NCI-H774 (cell line): Measurements from ENCODE around the gene PBLD.
"Not testable (repeated sequence)": the region's sequence is repeated elsewhere in the genome, so short reads cannot be mapped to it uniquely, and the experiment has no call there.

Experiments used
- DNase-seq: peaks from one replicate; lab custom pipeline; 2025; lab: John Stamatoyannopoulos, UW

The PBLD gene

DNA sequence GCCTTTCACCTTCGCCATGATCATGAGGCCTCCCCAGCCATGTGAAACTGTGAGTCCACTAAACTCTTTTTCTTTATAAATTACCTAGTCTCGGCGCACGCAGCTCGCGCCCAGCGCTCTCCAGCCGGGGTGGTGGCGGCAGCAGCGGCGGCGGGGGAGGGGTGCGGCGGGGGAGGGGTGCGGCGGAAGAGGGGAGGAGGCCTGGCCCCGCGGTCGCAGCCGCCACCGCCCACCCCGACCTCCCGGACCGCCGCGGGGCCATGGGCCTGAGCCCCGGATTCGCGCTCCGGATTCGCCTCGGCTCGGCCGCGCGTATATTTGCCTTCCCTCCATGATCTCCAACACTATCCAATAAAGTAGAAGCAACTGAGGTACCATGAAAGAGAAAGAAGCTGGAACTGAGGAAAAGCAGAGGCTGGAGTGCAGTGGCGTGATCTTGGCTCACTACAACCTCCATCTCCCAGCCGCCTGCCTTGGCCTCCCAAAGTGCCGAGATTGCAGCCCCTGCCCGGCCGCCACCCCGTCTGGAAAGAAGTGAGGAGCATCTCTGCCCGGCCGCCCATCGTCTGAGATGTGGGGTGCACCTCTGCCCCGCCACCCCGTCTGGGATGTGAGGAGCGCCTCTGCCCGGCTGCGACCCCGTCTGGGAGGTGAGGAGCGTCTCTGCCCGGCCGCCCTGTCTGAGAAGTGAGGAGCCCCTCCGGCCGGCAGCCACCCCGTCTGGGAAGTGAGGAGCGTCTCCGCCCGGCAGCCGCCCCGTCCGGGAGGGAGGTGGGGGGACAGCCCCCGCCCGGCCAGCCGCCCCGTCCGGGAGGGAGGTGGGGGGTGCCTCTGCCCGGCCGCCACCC, 53.6 kb downstream of the PBLD start:
- DNase-seq: not testable (repeated sequence)

DNA sequence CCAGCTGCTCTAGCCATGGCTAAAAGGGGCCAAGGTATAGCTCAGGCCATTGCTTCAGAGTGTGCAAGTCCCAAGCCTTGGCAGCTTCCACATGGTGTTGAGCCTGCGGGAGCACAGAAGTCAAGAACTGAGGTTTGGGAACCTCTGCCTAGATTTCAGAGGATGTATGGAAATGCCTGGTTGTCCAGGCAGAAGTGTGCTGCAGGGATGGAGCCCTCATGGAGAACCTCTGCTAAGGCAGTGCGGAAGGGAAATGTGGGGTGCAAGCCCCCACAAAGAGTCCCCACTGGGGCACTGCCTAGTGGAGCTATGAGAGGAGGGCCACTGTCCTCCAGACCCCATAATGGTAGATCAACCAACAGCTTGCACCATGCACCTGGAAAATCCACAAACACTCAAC, 54.9 kb downstream of the PBLD start:
- not testable (repeated sequence) for DNase-seq

DNA sequence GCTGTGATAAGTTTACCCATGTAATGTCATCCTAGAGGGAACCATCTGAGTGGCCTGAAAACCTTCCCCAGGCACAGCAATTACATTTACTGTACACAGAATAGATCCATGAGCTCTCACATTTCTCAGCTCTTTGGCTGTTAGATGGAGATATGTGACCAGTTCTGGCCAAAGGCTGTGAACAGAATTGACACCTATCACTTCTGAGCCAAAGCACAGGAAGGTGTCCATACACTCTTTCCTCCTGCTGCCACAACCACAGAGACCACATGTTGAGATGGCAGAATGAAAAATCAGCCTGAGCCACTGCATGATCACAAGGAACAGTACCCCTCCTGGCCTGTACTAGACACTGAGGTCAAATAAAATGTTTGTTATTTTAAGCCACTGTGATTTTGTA, 56.5 kb downstream of the PBLD start:
- no peak for DNase-seq

DNA sequence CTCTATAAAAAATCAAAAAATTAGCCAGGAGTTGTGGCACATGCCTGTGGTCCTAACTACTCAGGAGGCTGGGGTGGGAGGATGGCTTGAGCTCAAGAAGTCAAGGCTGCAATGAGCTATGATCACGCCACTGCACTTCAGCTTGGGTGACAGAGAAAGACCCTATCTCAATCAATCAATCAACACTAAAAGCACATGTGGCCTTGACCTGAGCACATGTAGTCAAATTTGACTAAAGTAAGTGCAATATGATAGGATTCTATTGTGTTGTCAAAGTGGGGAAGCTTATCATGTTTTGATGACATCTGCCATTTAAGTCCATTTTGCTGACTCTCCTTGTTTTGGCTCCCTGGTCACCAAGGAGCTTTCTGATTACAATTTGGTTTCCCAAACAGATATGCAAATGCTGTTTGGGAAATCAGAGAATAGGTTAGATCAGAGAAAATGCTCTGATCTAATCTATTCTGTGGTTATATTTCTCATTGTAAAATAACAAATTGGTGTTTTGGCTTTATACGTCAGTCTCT, 57.1 kb downstream of the PBLD start:
- no peak for DNase-seq

DNA sequence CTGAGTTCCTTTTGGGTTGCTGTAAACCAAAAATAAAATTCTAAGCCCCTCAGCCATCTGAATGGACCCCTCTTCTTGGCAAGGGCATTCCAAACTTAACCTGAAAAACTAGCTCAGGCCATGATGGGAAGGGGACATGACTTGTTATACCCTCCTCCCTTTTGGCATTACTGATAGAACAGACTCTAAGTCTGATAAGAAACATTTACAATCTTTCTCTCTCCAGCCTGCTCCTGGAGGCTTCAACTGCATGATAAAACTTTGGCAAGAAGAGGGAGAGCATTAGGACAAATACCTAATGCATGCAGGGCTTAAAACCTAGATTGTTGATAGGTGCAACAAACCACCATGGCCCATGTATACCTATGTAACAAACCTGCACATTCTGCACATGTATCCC, 59.9 kb downstream of the PBLD start:
- DNase-seq: no peak

DNA sequence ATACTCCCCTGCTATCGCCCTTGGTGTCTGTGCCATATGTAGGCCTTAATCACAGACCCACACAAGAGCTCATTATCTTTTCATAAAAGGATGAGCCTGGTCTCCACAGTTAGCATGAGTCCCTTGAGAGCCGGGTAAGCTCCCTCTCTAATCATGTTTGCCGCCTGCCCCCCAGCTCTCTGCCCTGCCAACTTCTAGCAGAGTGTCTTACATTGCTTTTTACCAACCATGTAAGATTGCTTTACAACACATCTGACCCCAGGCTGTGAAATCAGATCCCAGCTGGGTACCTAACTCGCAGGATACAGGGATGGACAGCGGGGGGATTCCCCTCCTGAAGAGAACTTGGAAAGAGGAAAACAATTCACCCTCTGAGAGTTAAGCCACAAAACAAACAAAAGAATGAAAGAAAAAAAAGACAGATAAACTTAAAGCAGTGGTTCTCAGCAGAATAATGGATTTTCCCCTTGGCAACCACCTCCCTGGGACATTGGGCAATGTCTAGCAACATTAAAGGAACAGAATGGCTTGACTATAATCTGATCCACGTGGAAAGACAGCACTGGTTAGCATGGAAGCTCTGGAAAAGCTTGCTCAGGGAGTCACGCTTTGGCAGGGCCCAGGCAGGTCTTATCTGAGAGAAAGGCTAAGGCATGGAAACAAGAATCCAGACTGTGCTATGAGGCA, 61.4 kb downstream of the PBLD start:
- DNase-seq: no peak

DNA sequence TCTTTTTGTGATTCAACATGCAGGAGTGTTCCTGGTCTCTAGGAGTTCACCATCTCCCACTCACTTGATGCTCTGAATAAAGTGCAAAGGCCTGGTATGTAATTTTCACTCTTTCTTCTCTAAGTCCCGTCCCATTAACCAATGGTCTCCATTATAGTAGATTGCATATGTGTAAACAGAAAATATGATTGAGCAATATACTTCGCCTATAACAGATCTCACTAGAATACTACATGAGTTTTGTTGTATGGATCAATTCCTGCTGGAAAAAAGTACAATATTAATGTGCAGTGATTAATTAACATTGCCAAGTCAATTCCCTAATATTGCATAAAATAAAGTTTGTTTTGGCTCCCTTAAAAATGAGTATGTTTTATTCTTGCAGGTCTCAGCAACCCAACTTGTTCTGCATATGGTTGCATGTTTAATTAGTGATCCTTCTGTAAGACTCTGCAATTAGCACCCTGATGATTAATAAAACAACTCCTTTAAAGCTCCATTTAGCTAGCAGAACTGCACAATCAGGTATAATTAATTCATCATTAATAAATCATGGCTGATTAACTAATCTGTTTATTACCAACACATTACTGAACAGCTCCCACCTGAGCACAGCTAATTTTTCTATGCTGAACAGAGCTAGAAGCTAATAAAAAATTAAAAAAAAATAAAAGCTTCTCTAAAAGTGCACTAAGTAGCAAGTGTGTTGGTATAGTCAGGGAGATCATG, 63.0 kb downstream of the PBLD start:
- DNase-seq: no peak

DNA sequence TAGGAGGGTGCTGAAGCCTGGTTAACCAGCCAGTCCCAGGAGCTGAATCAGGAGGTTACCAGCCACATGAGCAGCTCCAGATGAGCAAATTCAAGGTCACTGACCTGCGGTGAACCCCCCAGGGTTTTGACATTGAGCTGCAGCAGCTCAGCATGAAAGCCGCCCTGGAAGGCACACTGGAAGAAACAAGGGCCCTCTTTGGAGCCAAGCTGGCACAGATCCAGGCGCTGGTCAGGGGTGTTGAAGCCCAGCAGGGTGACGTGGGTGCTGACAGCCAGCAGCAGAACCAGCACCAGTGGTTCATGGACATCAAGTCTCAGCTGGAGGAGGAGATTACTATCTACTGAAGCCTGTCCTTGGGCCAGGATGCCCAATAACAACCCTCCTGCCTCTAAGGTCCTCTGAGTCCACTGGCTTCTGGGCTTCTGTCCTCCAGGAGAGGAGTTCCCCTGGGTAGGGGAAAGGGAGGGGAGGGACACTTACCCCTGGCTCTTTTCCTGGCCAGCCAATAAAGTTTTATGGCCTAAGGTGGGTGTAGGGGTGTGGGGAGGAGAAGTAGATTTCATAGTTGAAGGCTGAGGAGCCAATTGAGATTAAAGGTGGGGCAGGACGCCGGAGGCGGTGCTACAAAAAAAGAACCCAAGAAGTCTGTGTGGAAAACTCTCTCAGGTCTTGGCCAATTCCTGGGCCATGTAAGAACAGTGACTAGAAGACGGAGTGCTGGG, 71.4 kb downstream of the PBLD start:
- DNase-seq: no peak

DNA sequence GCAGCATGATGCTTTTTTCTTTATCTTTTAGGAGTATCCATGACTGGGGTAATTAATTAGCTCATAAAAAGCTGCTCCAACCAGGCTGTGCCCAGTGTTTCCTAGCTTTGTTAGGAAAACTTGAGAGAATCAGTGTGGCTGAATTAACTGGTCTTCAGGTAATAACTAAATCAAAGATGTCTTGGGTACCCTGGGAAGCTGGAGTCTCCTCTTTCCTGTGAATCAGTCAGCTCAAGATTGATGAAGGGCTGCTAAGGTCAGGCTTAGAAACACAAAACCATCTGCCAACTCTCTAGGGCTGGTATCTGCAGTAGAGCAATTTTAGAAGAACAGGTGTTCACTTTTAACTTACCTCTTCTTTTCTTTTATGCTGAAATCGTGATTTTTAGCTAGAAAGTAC, 79.4 kb downstream of the PBLD start:
- no peak for DNase-seq

DNA sequence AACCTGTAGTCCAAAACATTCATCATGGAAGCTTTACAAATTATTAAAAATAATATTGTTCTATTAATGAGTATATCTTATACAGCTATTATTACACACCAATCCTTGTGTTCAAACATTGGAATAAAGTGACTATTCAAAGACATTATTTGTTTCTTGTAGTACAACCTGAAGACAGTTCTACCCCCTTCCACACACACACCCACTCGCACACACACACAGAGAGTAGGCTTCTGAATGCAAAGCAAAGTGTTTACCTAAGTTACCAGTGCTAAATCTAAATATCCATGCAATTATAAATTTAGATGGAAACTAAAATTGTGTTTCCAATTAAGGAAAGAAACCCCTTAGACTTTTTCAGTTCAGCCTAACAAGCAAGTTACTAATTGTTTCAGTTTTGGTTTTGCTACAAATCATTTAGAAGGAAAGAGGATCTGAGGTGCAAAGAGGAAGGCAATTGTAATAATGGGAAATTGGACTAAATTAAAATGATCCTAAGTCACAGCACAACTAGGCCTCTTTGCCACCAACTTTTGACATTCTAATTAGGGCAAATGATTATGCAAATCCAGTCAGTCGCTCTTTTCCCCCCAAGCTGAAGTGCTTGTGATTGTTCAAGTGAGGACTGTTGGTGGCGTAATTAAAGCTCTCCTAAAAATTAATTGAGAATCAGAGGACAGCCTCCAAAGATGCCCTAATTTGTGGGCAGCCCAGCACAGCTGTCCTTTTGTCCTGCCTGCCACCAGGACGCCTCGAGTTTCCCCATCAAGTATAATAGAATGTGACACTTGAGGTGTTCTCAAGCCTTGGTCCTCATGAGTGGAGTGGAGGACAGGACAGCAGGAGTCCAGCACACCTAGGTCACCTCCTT, 80.9 kb downstream of the PBLD start:
- no peak for DNase-seq

DNA sequence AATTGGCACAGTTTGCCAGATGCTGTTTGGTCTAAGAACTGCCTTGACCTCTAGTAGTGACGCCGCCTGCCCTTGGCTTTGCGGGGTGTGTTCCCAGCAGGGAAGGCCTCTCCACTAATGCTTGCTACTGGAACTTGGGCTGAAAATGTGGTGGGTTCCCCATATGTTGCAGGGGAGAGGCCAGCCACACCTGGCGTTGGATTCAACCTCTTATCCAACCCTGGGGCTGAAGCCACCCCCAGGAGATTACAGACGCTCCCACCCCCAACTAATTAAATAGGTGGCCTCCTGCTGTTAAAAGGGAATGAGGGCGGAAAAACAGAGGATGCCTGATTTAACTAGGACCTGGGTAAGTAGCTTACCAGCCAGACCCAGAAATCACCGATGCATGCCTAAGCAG, 81.6 kb downstream of the PBLD start:
- no peak for DNase-seq

DNA sequence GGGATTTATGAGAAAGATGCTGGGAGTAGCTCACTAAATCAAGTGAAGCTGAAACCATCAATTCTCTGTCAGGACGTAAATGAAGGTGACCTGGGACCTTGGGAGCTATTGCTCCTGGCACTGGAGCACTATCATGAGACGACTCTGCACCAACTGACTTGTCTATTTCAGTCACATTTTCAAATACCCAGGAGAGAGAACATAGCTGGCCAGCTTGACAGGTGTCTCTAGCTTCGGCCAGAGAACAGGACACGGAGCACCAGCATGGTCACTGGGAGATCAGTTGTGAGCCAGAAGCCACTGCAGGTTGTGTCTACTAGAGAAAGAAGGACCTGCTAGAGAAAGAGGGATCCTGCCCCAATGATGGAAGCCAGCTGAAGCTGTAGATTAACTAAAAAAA, 83.4 kb downstream of the PBLD start:
- DNase-seq: no peak

DNA sequence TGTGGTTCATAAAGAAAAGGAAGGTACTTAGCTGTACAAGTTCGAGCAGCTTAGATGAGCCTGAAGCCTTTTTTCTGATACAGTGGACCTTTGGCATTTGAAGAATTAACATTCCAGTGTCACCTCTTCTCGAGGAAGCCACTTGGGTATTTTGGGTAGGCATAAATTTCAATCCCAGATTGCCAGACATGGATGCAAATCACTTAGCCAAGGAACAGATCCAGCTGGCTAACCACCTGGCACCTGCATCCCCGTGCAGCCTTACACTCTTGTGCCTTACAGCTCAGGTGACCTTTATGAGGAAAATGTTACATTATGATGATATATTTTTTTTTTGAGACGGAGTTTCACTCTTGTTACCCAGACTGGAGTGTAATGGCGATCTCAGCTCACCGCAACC, 84.8 kb downstream of the PBLD start:
- no peak for DNase-seq

DNA sequence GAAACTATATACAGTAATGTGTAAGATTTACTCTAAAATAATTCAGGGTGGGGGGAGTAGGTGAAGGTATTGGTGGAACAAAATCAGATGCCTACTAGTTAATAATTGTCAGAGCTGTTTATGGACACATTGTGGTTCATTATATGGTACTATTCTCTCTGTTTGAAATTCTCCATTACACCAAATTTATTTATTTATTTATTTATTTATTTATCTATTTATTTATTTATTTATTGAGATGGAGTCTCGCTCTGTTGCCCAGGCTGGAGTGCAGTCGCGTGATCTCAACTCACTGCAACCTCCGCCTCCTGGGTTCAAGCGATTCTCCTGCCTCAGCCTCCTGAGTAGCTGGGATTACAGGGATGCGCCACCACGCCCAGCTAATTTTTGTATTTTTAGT, 86.3 kb downstream of the PBLD start:
- DNase-seq: not testable (repeated sequence)

DNA sequence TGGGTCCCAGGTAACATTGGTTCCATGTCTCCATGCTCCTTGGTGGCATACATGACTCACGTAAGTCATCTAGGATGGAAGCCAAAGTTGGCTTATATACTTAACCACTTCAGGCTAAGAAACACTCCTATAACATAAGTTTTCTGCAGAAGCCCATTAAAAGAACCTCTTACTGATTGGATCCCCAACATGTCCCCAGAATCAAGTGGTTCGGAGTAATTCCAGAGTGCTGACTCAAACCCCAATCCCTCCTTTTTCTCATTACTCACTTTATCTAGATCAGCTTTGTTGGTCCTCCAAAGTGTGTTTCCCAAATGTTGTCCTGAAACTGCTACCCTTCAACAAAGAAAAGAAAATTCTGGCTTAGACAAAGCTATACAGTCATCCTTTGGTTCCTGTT, 90.7 kb downstream of the PBLD start:
- DNase-seq: no peak

DNA sequence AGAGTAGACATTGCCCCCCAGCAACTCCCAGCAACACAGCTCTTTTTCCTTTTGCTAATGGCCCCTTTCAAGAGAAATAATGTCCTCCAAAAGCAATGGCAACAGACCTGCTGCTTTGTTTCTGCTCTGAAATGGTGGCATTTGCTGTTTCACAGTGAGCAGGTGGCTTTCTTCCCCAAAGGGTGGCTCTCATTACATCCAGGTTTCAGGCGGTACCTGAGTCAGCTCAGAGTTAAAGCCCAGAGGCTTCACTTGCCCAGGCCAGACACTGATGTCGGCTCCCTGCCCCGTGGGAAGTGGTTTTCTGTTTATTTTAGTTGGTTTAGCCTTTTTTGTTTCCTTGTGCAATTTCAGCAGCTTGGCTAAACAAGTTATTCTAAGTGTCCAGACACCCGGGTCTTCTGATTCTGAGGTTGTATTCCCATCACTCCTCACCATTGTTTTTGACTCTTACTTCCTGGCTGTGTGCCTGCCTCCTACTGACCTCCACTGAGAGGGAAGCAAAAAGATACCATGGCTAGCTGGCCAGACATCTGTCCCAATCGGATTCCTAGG, 93.1 kb downstream of the PBLD start:
- DNase-seq: no peak

DNA sequence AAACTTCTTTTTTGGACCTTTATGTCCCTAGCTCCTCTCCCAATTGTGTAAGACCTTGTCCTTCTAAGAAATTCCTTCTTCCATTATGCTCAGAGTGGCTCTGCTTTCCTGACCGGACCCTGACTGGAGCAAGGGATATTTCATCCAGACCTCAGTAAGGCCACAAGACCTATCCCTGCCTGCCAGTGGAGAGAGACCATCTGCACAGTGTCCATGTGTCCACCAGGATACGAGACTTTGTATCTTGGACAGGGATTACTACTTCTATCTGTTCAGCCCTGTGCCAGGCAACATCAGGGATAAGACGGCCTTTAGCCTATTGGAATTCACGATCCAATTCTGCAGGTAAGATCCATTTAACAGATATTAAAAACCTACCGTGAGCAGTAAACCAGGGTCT, 93.7 kb downstream of the PBLD start:
- DNase-seq: no peak

DNA sequence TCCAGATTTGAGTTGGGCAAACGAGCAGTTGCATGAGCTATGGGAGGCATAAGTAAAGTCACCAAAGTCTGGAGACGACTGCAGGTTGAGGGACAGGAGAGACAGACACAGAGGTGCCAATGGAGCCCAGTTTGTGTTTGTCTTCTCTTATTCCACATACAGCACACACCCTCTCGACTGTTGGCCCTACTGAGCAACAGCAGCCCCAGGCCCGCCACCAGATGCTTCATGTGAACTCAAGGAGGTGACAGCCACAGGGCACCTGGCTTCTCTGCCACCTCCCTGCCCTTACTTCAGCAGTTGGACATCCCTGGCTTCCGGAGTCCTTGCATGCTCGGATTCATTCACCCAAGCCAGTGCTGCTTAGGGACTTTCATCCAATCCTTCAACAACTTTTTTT, 94.4 kb downstream of the PBLD start:
- DNase-seq: no peak

DNA sequence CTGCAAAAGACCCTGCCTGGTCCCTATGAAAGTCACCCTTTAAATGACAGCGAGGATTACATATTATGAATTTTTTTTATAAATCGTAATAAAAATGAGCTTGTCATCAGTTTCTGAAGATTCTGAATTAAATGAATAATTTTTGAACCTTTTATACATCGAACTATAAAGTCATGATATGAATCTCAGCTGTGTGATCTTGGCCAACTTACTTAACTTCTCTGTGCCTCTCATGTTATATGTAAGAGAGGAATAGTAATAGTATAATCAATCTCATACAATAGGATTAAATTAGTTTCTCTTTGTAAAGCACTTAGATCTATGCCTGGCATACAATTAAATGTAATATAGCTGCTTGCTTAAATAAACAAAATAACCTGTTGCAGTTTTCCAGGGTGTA, 95.6 kb downstream of the PBLD start:
- DNase-seq: no peak

DNA sequence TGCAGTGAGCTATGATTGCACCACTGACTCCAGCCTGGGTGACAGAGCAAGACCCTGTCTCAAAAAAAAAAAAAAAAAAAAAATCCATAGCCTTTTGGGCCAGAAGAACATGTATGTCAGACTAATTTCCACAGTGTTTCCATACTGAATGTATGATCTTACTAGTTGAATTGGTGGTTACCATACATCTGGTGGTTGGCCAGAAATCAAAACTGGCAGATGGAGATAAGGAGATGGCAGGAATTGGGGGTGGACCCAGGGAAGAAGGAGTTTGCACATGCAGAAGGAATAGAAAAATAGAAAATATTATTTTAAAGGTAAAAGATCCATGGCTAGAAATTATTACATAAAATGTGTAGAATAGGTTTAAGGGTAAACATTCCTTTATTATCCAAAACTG, 97.1 kb downstream of the PBLD start:
- no peak for DNase-seq

DNA sequence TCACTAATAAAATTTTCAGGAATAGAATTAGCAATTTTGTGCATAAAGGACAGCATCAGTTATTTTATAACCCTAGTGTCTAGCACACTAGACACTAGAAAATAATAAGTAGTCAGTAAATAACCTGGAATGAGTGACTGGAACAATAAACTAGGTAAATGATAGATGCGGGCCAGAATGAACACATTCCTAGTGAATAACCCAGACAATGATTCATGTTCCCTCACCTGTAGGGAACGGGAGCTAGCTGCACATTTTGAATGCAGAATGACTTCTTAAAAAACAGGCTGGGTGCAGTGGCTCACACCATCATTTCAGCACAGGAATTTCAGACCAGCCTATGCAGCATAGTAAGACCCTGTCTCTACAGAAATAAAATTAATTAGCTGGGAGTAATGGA, 97.6 kb downstream of the PBLD start:
- no peak for DNase-seq
